WTC11 (cell line): ENCODE data around the gene NME8. TPM values are rescaled to one million over a fixed set of nuclear protein-coding genes. Genes with fewer than 3 reads are reported as not detected.

Experiments
- ATAC-seq: fragments of 200-7000 bp; cut with Tn5 transposase; 2 replicates; pipeline ENCODE4 v1.10.0; 2021; ENCODE audit warnings: mild to moderate bottlenecking, moderate library complexity
- CTCF ChIA-PET: fragments of 300-600 bp; sonication (Branson Sonifier 250); formaldehyde crosslinking; loops from one replicate; lab custom pipeline; 2021; ENCODE audit warnings: antibody characterized with exemption; lab: Charles Lee
- POLR2A ChIA-PET: fragments of 350-600 bp; sonication (Branson Sonifier 250); formaldehyde crosslinking; loops from one replicate; lab custom pipeline; 2021; ENCODE audit warnings: antibody characterized with exemption; lab: Charles Lee
- DNase-seq: peaks from one replicate; pipeline ENCODE4 v3.0.0; 2021; ENCODE audit warnings: low spot score
- H3K27ac Mint-ChIP-seq: 2 replicates; pipeline ENCODE4 v1.8.0; 2021; ENCODE audit warnings: mixed read lengths
- H3K27me3 Mint-ChIP-seq: 2 replicates; pipeline ENCODE4 v1.8.0; 2021; ENCODE audit warnings: low read depth, mild to moderate bottlenecking, moderate library complexity, mixed read lengths
- H3K36me3 Mint-ChIP-seq: 2 replicates; pipeline ENCODE4 v1.8.0; 2021; ENCODE audit warnings: mixed read lengths
- H3K4me1 Mint-ChIP-seq: 2 replicates; pipeline ENCODE4 v1.8.0; 2022; ENCODE audit warnings: mixed read lengths
- H3K4me3 Mint-ChIP-seq: 2 replicates; pipeline ENCODE4 v1.8.0; 2021; ENCODE audit warnings: mild to moderate bottlenecking, moderate library complexity, mixed read lengths
- H3K9me3 Mint-ChIP-seq: 2 replicates; pipeline ENCODE4 v1.8.0; 2021; ENCODE audit warnings: mixed read lengths
- ATF2 ChIP-seq: sonication (generic); formaldehyde crosslinking; IDR thresholded peaks from 2 replicates; pipeline ENCODE4 v1.8.1; 2022; ENCODE audit warnings: low read depth, missing genetic modification reagents, borderline replicate concordance
- CREM ChIP-seq: sonication (generic); formaldehyde crosslinking; IDR thresholded peaks from 2 replicates; pipeline ENCODE4 v1.8.1; 2022; ENCODE audit warnings: mild to moderate bottlenecking, missing genetic modification reagents, moderate library complexity
- E2F1 ChIP-seq: sonication (generic); formaldehyde crosslinking; IDR thresholded peaks from 2 replicates; pipeline ENCODE4 v1.8.0; 2022; ENCODE audit warnings: mild to moderate bottlenecking, missing genetic modification reagents
- E2F5 ChIP-seq: sonication (generic); formaldehyde crosslinking; IDR thresholded peaks from 2 replicates; pipeline ENCODE4 v1.8.1; 2022; ENCODE audit warnings: mild to moderate bottlenecking, moderate library complexity, missing genetic modification reagents
- ELF4 ChIP-seq: sonication (generic); formaldehyde crosslinking; IDR thresholded peaks from 2 replicates; pipeline ENCODE4 v1.8.1; 2022; ENCODE audit warnings: low read depth, mild to moderate bottlenecking, moderate library complexity, missing genetic modification reagents
- ERG ChIP-seq: fragments of 250-450 bp; sonication (Bioruptor Pico); IDR thresholded peaks from 2 replicates; pipeline ENCODE4 v1.8.0; 2021; ENCODE audit warnings: mild to moderate bottlenecking
- GABPB1 ChIP-seq: sonication (generic); formaldehyde crosslinking; IDR thresholded peaks from 2 replicates; pipeline ENCODE4 v1.8.1; 2023; ENCODE audit warnings: mild to moderate bottlenecking, missing genetic modification reagents
- GRHL2 ChIP-seq: fragments of 250-450 bp; sonication (Bioruptor Pico); IDR thresholded peaks from 2 replicates; pipeline ENCODE4 v1.8.0; 2022; ENCODE audit warnings: mild to moderate bottlenecking, moderate library complexity; ENCODE audit not compliant: insufficient replicate concordance, severe bottlenecking
- HMGXB4 ChIP-seq: sonication (generic); formaldehyde crosslinking; IDR thresholded peaks from 2 replicates; pipeline ENCODE4 v1.8.1; 2023; ENCODE audit warnings: mild to moderate bottlenecking, moderate library complexity, missing genetic modification reagents
- IRF1 ChIP-seq: sonication (generic); formaldehyde crosslinking; IDR thresholded peaks from 2 replicates; pipeline ENCODE4 v1.8.0; 2023; ENCODE audit warnings: missing genetic modification reagents
- MYBL2 ChIP-seq: sonication (generic); formaldehyde crosslinking; IDR thresholded peaks from 2 replicates; pipeline ENCODE4 v1.8.1; 2023; ENCODE audit warnings: mild to moderate bottlenecking, moderate library complexity, missing genetic modification reagents
- NR2C2 ChIP-seq: sonication (generic); formaldehyde crosslinking; IDR thresholded peaks from 2 replicates; pipeline ENCODE4 v1.8.0; 2022; ENCODE audit warnings: mild to moderate bottlenecking, missing genetic modification reagents
- RELA ChIP-seq: sonication (generic); formaldehyde crosslinking; IDR thresholded peaks from 2 replicates; pipeline ENCODE4 v1.8.1; 2022; ENCODE audit warnings: missing genetic modification reagents, mild to moderate bottlenecking, borderline replicate concordance
- RORB ChIP-seq: fragments of 250-450 bp; sonication (Bioruptor Pico); IDR thresholded peaks from 2 replicates; pipeline ENCODE4 v1.9.0; 2021; ENCODE audit warnings: mild to moderate bottlenecking
- SMAD3 ChIP-seq: sonication (generic); formaldehyde crosslinking; IDR thresholded peaks from 2 replicates; pipeline ENCODE4 v1.8.0; 2022; ENCODE audit warnings: missing genetic modification reagents, mild to moderate bottlenecking, borderline replicate concordance
- TP53 ChIP-seq: sonication (generic); formaldehyde crosslinking; IDR thresholded peaks from 2 replicates; pipeline ENCODE4 v1.8.1; 2023; ENCODE audit warnings: mild to moderate bottlenecking, missing genetic modification reagents
- ZNF138 ChIP-seq: sonication (generic); formaldehyde crosslinking; conservative IDR thresholded peaks from 2 replicates; pipeline ENCODE4 v1.8.1; 2022; ENCODE audit warnings: mild to moderate bottlenecking, moderate library complexity, missing genetic modification reagents
- ZNF263 ChIP-seq: sonication (generic); formaldehyde crosslinking; IDR thresholded peaks from 2 replicates; pipeline ENCODE4 v1.8.1; 2022; ENCODE audit warnings: low read depth, mild to moderate bottlenecking, moderate library complexity, missing genetic modification reagents
- ZNF423 ChIP-seq: fragments of 250-450 bp; sonication (Bioruptor Pico); IDR thresholded peaks from 2 replicates; pipeline ENCODE4 v2.1.2; 2022; ENCODE audit warnings: mild to moderate bottlenecking, moderate library complexity
- ZSCAN18 ChIP-seq: fragments of 250-450 bp; sonication (Bioruptor Pico); IDR thresholded peaks from 2 replicates; pipeline ENCODE4 v2.1.2; 2022; ENCODE audit warnings: mild to moderate bottlenecking, moderate library complexity
- total RNA-seq: library from RNA; stranded (reverse); gene quantifications from 3 replicates; pipeline ENCODE4 v1.2.3, GENCODE V29; 2021

Gene NME8
- total RNA-seq, 1 experiment from 2014 or later, result 1.0 TPM

GRCh38 chr7:37826825-37827224 lies 21.6 kb upstream of the NME8 start:
- ChIA-PET POLR2A (no interaction called here), CTCF (no interaction called here)
- Mint-ChIP-seq H3K27me3 (no peaks in the 10 kb centered on the region), H3K27ac (no peak overlapping the region), H3K4me1 (no peaks in the 10 kb centered on the region; the same call in 1 of the 2 replicates), H3K36me3 (no peaks in the 10 kb centered on the region), H3K4me3 (no peak overlapping the region), H3K9me3 (no peaks in the 10 kb centered on the region)
- DNase-seq (no peak), ATAC-seq (no peak)
- TF ChIP-seq ATF2 (CRISPR knock-in tag), result no peak
- TF ChIP-seq E2F1 (CRISPR knock-in tag), result no peak
- TF ChIP-seq RELA (CRISPR knock-in tag), result no peak
- TF ChIP-seq E2F5 (CRISPR knock-in tag), result no peak
- TF ChIP-seq RORB (CRISPR knock-in tag), result no peak
- no peak for TF ChIP-seq TP53 (CRISPR knock-in tag)
- TF ChIP-seq ZNF138 (CRISPR knock-in tag), result no peak
- no peak for TF ChIP-seq ZNF423 (CRISPR knock-in tag)
- no peak for TF ChIP-seq CREM
- no peak for TF ChIP-seq SMAD3 (CRISPR knock-in tag)
- TF ChIP-seq MYBL2, result no peak
- TF ChIP-seq ZNF263, result no peak
- no peak for TF ChIP-seq GRHL2 (CRISPR knock-in tag)
- no peak for TF ChIP-seq HMGXB4 (CRISPR knock-in tag)
- TF ChIP-seq NR2C2 (CRISPR knock-in tag), result no peak
- no peak for TF ChIP-seq ZSCAN18 (CRISPR knock-in tag)
- no peak for TF ChIP-seq GABPB1 (CRISPR knock-in tag)
- TF ChIP-seq IRF1 (CRISPR knock-in tag), result no peak
- TF ChIP-seq ERG (CRISPR knock-in tag), result no peak
- no peak for TF ChIP-seq ELF4 (CRISPR knock-in tag)
